NCI-H2029 (cell line): ENCODE results near the gene EDEM3.

Experiments
- DNase-seq: peaks from one replicate; lab custom pipeline; 2025; lab: John Stamatoyannopoulos, UW

The EDEM3 gene

GRCh38 chr1:184669391-184669790, 85.3 kb downstream of the EDEM3 start:
- DNase-seq: no peak

- DNase-seq: no peak
Observed at GRCh38 chr1:184665360-184665759, 89.3 kb downstream of the EDEM3 start.

GRCh38 chr1:184664661-184665060, 90.0 kb downstream of the EDEM3 start:
- DNase-seq: no peak

GRCh38 chr1:184664042-184664660, 90.5 kb downstream of the EDEM3 start:
- DNase-seq: no peak

GRCh38 chr1:184661801-184662200, 92.9 kb downstream of the EDEM3 start:
- DNase-seq: no peak

GRCh38 chr1:184660462-184661191, 94.0 kb downstream of the EDEM3 start:
- DNase-seq: no peak

- DNase-seq: no peak
Observed at GRCh38 chr1:184658055-184658454, 96.6 kb downstream of the EDEM3 start.

GRCh38 chr1:184656221-184656620, 98.4 kb downstream of the EDEM3 start:
- DNase-seq: no peak

GRCh38 chr1:184655185-184655584, 99.5 kb downstream of the EDEM3 start:
- no peak for DNase-seq

- DNase-seq: no peak
Observed at GRCh38 chr1:184650177-184650866, 104.3 kb downstream of the EDEM3 start.

GRCh38 chr1:184649451-184649888, 105.2 kb downstream of the EDEM3 start:
- no peak for DNase-seq

- no peak for DNase-seq
Observed at GRCh38 chr1:184648856-184649201, 105.8 kb downstream of the EDEM3 start.

- no peak for DNase-seq
Observed at GRCh38 chr1:184648160-184648855, 106.3 kb downstream of the EDEM3 start.

- DNase-seq: no peak
Observed at GRCh38 chr1:184647471-184647870, 107.2 kb downstream of the EDEM3 start.

- no peak for DNase-seq
Observed at GRCh38 chr1:184646824-184647223, 107.8 kb downstream of the EDEM3 start.

- no peak for DNase-seq
Observed at GRCh38 chr1:184646178-184646701, 108.4 kb downstream of the EDEM3 start.

GRCh38 chr1:184644771-184645170, 109.9 kb downstream of the EDEM3 start:
- no peak for DNase-seq

- no peak for DNase-seq
Observed at GRCh38 chr1:184643661-184644060, 111.0 kb downstream of the EDEM3 start.

GRCh38 chr1:184641894-184642293, 112.8 kb downstream of the EDEM3 start:
- no peak for DNase-seq

- no peak for DNase-seq
Observed at GRCh38 chr1:184640505-184640904, 114.2 kb downstream of the EDEM3 start.
